KMS-11 (cell line): ENCODE results near the gene GNG10.

Experiments used
- H2AFZ ChIP-seq: fragments of 200-600 bp; sonication (generic); 2 replicates; pipeline ENCODE4 v1.6.1; 2016; ENCODE audit warnings: antibody characterized with exemption, mixed run types, low read depth
- H3K27ac ChIP-seq: fragments of 200-600 bp; sonication (generic); 2 replicates; pipeline ENCODE4 v1.6.1; 2016; ENCODE audit warnings: mild to moderate bottlenecking, mixed run types
- H3K27me3 ChIP-seq: fragments of 200-600 bp; sonication (generic); 2 replicates; pipeline ENCODE4 v1.6.1; 2017; ENCODE audit warnings: mild to moderate bottlenecking, low read depth, mixed run types, moderate library complexity; ENCODE audit not compliant: insufficient read depth
- H3K36me3 ChIP-seq: fragments of 200-600 bp; sonication (generic); 2 replicates; pipeline ENCODE4 v1.6.1; 2017; ENCODE audit warnings: mild to moderate bottlenecking, mixed run types; ENCODE audit not compliant: insufficient read depth
- H3K4me1 ChIP-seq: fragments of 200-600 bp; sonication (generic); 2 replicates; pipeline ENCODE4 v1.6.1; 2016; ENCODE audit warnings: mild to moderate bottlenecking, low read depth, mixed run types; ENCODE audit not compliant: poor library complexity, severe bottlenecking
- H3K4me2 ChIP-seq: fragments of 200-600 bp; sonication (generic); 2 replicates; pipeline ENCODE4 v1.7.0; 2016; ENCODE audit warnings: mild to moderate bottlenecking, mixed run types
- H3K4me3 ChIP-seq: fragments of 200-600 bp; sonication (generic); IDR thresholded peaks from 2 replicates; pipeline ENCODE4 v1.6.1; 2017; ENCODE audit warnings: low read depth, low read length, mixed read lengths; ENCODE audit not compliant: insufficient read depth
- H3K79me2 ChIP-seq: fragments of 200-600 bp; sonication (generic); 2 replicates; pipeline ENCODE4 v1.6.1; 2016; ENCODE audit warnings: low read depth, mixed run types; ENCODE audit not compliant: insufficient read depth
- H3K9ac ChIP-seq: fragments of 200-600 bp; sonication (generic); 2 replicates; pipeline ENCODE4 v1.6.1; 2016; ENCODE audit warnings: mild to moderate bottlenecking, mixed run types
- H4K20me1 ChIP-seq: fragments of 200-600 bp; sonication (generic); 2 replicates; pipeline ENCODE4 v1.6.1; 2016; ENCODE audit warnings: mild to moderate bottlenecking, mixed run types; ENCODE audit not compliant: insufficient read depth
- TF ChIP-seq, protein P1 (sequence below): fragments of 200-600 bp; sonication (generic); conservative IDR thresholded peaks from 2 replicates; pipeline ENCODE4 v1.6.1; 2017; ENCODE audit warnings: low read depth, mild to moderate bottlenecking, antibody characterized with exemption, low read length, moderate library complexity, mixed read lengths

GNG10 gene

DNA sequence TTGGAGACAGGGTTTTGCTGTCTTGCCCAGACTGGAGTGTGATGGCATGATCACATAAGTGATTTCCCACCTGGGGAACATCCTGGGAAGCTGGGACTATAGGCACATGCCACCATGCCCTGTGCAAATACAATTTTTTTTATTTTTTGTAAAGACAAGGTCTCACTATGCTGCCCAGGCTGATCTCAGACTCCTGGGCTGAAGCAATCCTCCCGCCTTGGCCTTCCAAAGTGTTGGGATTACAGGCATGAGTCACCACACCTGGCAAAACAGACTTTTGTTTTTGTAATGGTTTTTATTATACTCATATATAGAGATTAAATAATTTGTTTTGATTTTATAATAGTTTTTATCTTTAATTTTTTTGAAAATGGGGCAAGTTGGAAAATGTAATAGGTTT is 15.6 kb upstream of the GNG10 start:
- TF ChIP-seq, protein P1, sequence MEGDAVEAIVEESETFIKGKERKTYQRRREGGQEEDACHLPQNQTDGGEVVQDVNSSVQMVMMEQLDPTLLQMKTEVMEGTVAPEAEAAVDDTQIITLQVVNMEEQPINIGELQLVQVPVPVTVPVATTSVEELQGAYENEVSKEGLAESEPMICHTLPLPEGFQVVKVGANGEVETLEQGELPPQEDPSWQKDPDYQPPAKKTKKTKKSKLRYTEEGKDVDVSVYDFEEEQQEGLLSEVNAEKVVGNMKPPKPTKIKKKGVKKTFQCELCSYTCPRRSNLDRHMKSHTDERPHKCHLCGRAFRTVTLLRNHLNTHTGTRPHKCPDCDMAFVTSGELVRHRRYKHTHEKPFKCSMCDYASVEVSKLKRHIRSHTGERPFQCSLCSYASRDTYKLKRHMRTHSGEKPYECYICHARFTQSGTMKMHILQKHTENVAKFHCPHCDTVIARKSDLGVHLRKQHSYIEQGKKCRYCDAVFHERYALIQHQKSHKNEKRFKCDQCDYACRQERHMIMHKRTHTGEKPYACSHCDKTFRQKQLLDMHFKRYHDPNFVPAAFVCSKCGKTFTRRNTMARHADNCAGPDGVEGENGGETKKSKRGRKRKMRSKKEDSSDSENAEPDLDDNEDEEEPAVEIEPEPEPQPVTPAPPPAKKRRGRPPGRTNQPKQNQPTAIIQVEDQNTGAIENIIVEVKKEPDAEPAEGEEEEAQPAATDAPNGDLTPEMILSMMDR = no peak
- Histone ChIP-seq H3K9ac (no peak overlapping the region), H3K27ac (no peak overlapping the region), H3K36me3 (no peaks in the 10 kb centered on the region; the same call in 1 of the 2 replicates), H3K79me2 (0 out of 2 replicates have a peak, but pooled peaks cover 8% of the 10 kb centered on the region), H3K4me2 (no peak overlapping the region), H4K20me1 (no peaks in the 10 kb centered on the region), H3K4me3 (no peak overlapping the region), H2AFZ (no peak overlapping the region), H3K4me1 (no peaks in the 10 kb centered on the region), H3K27me3 (no peaks in the 10 kb centered on the region)

DNA sequence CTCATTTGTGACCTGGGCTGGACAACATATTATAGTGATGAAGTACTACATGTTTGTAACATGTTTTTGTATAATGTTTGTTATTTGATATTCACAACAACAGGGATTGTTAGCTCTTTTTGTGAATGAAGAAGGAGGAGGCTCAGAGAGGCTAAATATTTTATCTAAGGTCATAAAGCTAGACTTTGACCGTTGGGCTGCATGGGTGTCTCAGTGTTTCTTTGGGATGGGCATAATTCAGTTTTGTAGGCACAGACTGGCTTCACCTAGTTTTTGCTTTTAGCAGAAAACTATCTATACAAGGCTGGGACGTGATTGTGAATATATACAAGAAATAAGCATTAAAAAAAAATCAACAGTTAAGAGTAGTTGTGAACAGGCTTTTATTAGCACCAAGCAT is 15.0 kb upstream of the GNG10 start:
- Histone ChIP-seq H3K27me3 (no peaks in the 10 kb centered on the region), H3K4me3 (no peak overlapping the region), H3K4me1 (no peaks in the 10 kb centered on the region), H3K79me2 (0 out of 2 replicates have a peak, but pooled peaks cover 8% of the 10 kb centered on the region), H3K36me3 (no peaks in the 10 kb centered on the region; the same call in 1 of the 2 replicates), H2AFZ (no peak overlapping the region), H3K4me2 (no peak overlapping the region), H3K9ac (no peak overlapping the region), H3K27ac (no peak overlapping the region), H4K20me1 (no peaks in the 10 kb centered on the region)
- TF ChIP-seq, protein P1 = no peak

DNA sequence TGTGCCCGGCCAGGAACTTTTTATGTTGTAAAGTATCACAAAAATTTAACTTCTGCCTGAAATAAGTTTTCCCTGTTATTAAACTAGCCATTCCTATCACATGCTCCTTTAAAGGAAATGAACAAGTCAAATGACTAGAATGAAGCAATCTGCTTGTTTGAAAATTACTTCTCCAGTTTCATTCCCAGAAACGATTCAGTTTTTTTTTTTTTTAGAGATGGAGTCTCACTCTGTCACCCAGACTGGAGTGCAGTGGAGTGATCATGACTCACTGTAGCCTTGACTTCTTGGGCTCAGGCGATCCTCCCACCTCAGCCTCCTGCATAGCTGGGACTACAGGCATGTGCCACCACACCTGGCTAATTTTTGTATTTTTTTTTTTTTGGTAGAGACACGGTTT is 13.3 kb upstream of the GNG10 start:
- Histone ChIP-seq H3K27me3 (no peaks in the 10 kb centered on the region), H2AFZ (no peak overlapping the region), H3K36me3 (no peaks in the 10 kb centered on the region; the same call in 1 of the 2 replicates), H3K79me2 (0 out of 2 replicates have a peak, but pooled peaks cover 8% of the 10 kb centered on the region), H3K27ac (no peak overlapping the region), H3K9ac (no peak overlapping the region), H4K20me1 (no peaks in the 10 kb centered on the region), H3K4me1 (no peaks in the 10 kb centered on the region), H3K4me2 (no peak overlapping the region), H3K4me3 (no peak overlapping the region)
- TF ChIP-seq, protein P1 = no peak

DNA sequence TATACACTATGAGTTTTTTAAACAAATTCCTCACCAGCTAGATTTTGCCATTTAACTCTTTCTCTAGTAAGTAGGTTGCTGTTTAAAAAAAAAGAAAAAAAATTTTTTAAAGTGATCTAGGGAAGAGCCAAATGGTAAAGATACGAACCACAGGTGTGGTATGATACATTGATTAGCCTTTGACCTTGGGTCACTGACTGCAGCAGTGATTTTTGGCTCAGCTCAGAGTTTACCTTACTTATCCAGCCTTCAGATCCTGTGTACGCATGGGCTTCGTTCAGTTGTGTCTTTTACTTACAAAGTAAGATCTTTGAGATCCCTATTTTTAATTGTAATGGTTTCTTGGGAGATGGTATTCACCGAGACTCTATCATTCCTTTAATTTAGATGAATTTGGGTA is 12.4 kb upstream of the GNG10 start:
- no peaks in the 10 kb centered on the region for H4K20me1 ChIP-seq
- TF ChIP-seq, protein P1 = no peak
- H3K4me2 ChIP-seq = no peak overlapping the region
- no peak overlapping the region for H3K27ac ChIP-seq
- no peaks in the 10 kb centered on the region for H3K4me1 ChIP-seq
- H3K36me3 ChIP-seq = no peaks in the 10 kb centered on the region; the same call in 1 of the 2 replicates
- H3K4me3 ChIP-seq = no peak overlapping the region
- H3K27me3 ChIP-seq = no peaks in the 10 kb centered on the region
- H2AFZ ChIP-seq = no peak overlapping the region
- H3K9ac ChIP-seq = no peak overlapping the region
- 0 out of 2 replicates have a peak, but pooled peaks cover under 1% of the 10 kb centered on the region for H3K79me2 ChIP-seq

DNA sequence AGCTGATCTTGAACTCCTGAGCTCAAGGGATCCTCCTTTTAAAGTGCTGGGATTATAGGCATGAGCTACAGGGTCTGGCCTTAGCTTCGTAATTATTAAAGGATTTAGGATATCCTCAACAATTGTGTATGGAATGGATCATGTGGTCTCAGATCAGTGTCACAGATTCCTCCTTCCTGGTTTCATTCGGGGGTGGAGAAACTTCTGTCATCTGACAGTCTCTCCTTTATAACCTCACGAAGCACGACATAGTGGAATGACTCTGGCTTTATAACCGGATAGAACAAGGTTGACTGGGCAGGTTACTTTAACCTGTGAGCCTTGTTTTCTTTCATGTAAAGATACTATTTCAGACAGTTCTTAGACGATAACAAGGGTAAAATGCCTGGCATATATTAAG is 4.4 kb upstream of the GNG10 start:
- Histone ChIP-seq H2AFZ (no peak overlapping the region), H3K4me3 (no peak overlapping the region), H3K4me2 (no peak overlapping the region), H3K27ac (no peak overlapping the region), H4K20me1 (no peaks in the 10 kb centered on the region), H3K27me3 (no peaks in the 10 kb centered on the region), H3K9ac (no peak overlapping the region), H3K4me1 (peaks cover 5% of the 10 kb centered on the region), H3K36me3 (no peaks in the 10 kb centered on the region), H3K79me2 (no peaks in the 10 kb centered on the region)
- TF ChIP-seq, protein P1 = no peak
